BJ (cell line): ENCODE data around the gene RNLS. TPM values are rescaled to one million over a fixed set of nuclear protein-coding genes. Genes with fewer than 3 reads are reported as not detected.

Experiments used
- CTCF ChIA-PET: fragments of 350-600 bp; formaldehyde crosslinking; extraction: SDS; loops from one replicate; lab custom pipeline; 2021; ENCODE audit warnings: antibody characterized with exemption, inconsistent platforms; lab: Yijun Ruan, JAX
- POLR2A ChIA-PET: fragments of 300-600 bp; sonication (Branson Sonifier 250); formaldehyde crosslinking; extraction: SDS; loops from one replicate; lab custom pipeline; 2021; ENCODE audit warnings: antibody characterized with exemption; lab: Charles Lee
- DNase-seq: peaks from one replicate; pipeline ENCODE4 v3.0.0-alpha.2; 2011; ENCODE audit warnings: low read depth
- H3K27me3 ChIP-seq: 2 replicates; pipeline ENCODE4 v1.6.0; 2011; ENCODE audit warnings: low read length; ENCODE audit not compliant: control insufficient read depth, insufficient read depth
- H3K36me3 ChIP-seq: 2 replicates; pipeline ENCODE4 v1.5.1; 2011; ENCODE audit warnings: low read length; ENCODE audit not compliant: control insufficient read depth, insufficient read depth
- H3K4me3 ChIP-seq: 2 replicates; pipeline ENCODE4 v1.5.1; 2011; ENCODE audit warnings: low read depth, mild to moderate bottlenecking, control low read depth, low read length
- polyA plus RNA-seq: library from polyadenylated mRNA; depleted of rRNA; stranded (reverse); fragments of >200 nt; gene quantifications from 2 replicates; pipeline ENCODE4 v1.2.3, GENCODE V29; 2011
- TF ChIP-seq, protein P1 (sequence below): IDR thresholded peaks from 2 replicates; pipeline ENCODE4 v1.5.1; 2011; ENCODE audit warnings: low read depth, mild to moderate bottlenecking, control low read depth, inconsistent platforms, low read length, moderate library complexity; ENCODE audit not compliant: insufficient read depth

The RNLS gene
- polyA plus RNA-seq, 1 experiment: 11.8 TPM

DNA sequence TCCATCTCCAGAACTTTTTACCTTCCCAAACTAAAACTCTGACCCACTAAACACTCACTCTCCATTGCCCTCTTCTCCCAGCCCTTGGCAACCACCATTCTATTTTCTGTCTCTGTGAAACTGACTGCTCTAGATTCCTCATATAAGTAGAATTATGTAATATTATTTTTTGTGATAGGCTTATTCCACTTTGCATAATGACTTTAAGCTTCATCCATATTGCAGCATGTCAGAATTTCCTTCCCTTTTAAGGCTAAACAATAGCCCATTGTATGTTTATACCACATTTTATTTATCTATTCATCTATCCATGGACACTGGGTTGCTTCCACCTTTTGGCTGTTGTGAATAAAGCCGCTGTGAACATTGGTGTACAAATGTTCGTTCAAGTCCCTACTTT is 308.8 kb downstream of the RNLS start:
- Histone ChIP-seq H3K36me3 (no peaks in the 10 kb centered on the region), H3K4me3 (no peak overlapping the region), H3K27me3 (no peaks in the 10 kb centered on the region)
- POLR2A ChIA-PET: no interaction called here
- TF ChIP-seq, protein P1, sequence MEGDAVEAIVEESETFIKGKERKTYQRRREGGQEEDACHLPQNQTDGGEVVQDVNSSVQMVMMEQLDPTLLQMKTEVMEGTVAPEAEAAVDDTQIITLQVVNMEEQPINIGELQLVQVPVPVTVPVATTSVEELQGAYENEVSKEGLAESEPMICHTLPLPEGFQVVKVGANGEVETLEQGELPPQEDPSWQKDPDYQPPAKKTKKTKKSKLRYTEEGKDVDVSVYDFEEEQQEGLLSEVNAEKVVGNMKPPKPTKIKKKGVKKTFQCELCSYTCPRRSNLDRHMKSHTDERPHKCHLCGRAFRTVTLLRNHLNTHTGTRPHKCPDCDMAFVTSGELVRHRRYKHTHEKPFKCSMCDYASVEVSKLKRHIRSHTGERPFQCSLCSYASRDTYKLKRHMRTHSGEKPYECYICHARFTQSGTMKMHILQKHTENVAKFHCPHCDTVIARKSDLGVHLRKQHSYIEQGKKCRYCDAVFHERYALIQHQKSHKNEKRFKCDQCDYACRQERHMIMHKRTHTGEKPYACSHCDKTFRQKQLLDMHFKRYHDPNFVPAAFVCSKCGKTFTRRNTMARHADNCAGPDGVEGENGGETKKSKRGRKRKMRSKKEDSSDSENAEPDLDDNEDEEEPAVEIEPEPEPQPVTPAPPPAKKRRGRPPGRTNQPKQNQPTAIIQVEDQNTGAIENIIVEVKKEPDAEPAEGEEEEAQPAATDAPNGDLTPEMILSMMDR: no peak
- CTCF ChIA-PET: no interaction called here
- DNase-seq: no peak

DNA sequence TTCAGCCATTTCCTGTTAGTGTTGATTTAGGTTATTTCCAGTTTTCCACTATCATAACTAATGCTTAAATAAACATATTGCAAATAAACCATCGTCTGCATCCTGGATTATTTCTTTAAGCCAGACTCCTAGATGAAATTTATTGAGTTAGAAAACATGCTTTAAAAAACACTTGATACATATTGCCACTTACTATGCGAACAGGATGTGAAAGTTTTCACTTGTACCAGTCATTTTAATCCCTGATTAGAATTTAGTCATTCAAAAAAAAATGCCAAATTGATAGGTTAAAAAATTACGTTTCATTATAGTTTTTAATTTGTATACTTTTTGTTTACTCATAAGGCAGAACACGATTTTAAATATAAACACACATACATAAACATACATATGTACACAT is 309.6 kb downstream of the RNLS start:
- no peak overlapping the region for H3K4me3 ChIP-seq
- POLR2A ChIA-PET: no interaction called here
- H3K36me3 ChIP-seq: no peaks in the 10 kb centered on the region
- CTCF ChIA-PET: no interaction called here
- no peaks in the 10 kb centered on the region for H3K27me3 ChIP-seq
- DNase-seq: no peak
- TF ChIP-seq, protein P1: no peak

DNA sequence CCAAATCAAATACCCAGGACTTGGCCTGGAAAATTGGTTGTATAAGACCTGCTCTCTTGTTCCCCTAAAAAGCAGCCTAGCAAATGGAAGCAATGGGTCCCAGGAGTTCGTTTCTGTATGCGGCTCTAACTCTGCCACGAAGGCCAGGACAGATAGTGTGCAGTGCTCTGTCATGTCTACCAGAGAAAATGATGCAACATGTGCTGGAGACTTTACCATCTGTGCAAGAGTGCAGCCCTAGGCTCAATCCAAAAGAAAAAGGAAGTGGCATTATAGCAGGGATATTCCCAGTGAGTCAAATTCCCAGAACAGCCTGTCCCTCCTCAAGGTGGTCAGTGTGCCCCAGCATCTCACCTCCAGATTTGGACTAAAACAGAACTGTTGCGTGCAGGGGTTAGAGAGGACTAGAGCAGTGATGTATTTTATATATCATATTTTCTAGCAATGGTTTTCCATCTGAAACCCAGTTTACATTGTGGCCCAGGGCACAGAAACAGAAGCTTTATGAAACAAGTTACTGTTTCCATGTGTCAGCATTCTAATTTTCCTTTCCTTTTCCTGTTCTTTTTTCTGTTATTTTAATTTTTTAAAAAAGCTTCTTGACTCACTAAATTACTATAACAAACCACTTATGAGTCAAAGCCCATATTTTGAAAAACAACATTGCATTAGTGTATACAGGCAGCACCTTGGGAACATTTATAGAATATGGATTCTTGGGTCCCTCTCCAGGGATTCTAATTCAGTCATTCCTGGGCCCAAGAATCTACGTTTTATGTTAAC is 311.2 kb downstream of the RNLS start:
- Histone ChIP-seq H3K4me3 (no peak overlapping the region), H3K27me3 (no peaks in the 10 kb centered on the region), H3K36me3 (no peaks in the 10 kb centered on the region)
- no peak for DNase-seq
- ChIA-PET POLR2A (no interaction called here), CTCF (interaction anchor here (1.1 to 2.3 kb wide), 3 partner anchors 10 to 18 kb away, joined by 3 to 6 read pairs (median 4); no protein-coding TSS in a partner anchor)
- TF ChIP-seq, protein P1: no peak

DNA sequence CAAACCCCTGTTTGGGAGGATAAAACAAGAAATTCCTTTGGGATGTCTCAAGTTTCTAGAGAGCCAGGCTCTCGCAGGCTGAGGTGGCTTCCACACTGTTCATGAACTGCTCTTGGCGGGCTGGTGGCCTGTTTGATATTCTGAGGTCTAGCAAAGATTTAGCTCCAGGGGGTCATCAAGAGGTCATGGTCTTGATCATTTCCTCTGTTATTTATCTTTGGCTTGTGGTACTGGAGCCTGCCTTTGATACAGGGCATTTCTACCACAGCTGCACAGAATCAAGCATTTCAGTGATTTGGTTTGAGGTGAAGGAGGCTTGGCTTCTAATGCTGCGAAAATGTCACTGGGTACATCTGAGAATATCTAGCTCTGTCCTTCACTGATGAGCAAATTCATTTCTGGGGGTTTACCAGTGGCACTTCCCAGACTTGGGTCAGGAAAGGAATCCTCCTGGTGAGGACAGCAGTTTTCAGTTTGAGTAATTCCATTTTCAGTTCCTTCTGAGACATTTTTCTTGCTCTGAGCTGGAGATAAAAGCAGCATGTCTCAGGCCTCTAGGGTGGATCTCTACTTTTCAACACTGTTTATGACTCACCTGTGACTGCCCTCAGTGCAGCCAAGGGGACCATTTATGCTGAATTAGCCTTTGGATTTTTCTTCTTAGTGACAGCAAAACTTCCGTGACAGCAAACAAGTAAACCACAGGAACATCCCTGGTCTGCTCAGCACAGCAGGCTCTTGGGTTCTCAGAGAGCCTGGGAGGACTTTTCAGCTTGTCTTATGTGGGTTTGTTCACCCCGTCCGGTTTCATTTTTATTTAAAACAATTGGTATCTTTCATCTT is 312.0 kb downstream of the RNLS start:
- Histone ChIP-seq H3K27me3 (no peaks in the 10 kb centered on the region), H3K36me3 (no peaks in the 10 kb centered on the region), H3K4me3 (no peak overlapping the region)
- ChIA-PET POLR2A (no interaction called here), CTCF (interaction anchor here (1.4 to 2.3 kb wide), 4 partner anchors 10 to 14 kb away, joined by 3 to 6 read pairs (median 5); no protein-coding TSS in a partner anchor)
- no peak for DNase-seq
- TF ChIP-seq, protein P1: no peak
